Fibroblast of lung (primary cell): ENCODE results near the gene C1orf185. TPM values are rescaled to one million over a fixed set of nuclear protein-coding genes. Genes with fewer than 3 reads are reported as not detected.

Source experiments
- DNase-seq, 2 donors: peaks; one replicate each; pipeline versions ENCODE4 v3.0.0 to v3.0.0-alpha.2; 2010; ENCODE audit warnings: low read depth in 2 of 2
- H2AFZ ChIP-seq: 2 replicates; pipeline ENCODE4 v1.5.1; 2012; ENCODE audit warnings: low read length, control low read depth, inconsistent platforms
- H3K27ac ChIP-seq: 2 replicates; pipeline ENCODE4 v1.5.1; 2011; ENCODE audit warnings: low read length, control low read depth; ENCODE audit not compliant: insufficient read depth
- H3K27me3 ChIP-seq: 2 replicates; pipeline ENCODE4 v1.5.1; 2011; ENCODE audit warnings: mild to moderate bottlenecking, low read length; ENCODE audit not compliant: control insufficient read depth, insufficient read depth
- H3K36me3 ChIP-seq: 2 replicates; pipeline ENCODE4 v1.5.1; 2011; ENCODE audit warnings: low read length; ENCODE audit not compliant: control insufficient read depth, insufficient read depth
- H3K4me1 ChIP-seq: 2 replicates; pipeline ENCODE4 v1.5.1; 2011; ENCODE audit warnings: low read length; ENCODE audit not compliant: control insufficient read depth, insufficient read depth; ENCODE audit errors: extremely low read depth
- H3K4me2 ChIP-seq: 2 replicates; pipeline ENCODE4 v1.5.1; 2011; ENCODE audit warnings: low read length, control low read depth; ENCODE audit not compliant: insufficient read depth; ENCODE audit errors: extremely low read depth
- H3K4me3 ChIP-seq, 4 experiments: fragments of 200-600 bp in 1 of 4; sonication (generic) in 1 of 4; replicated peaks in 1 of 4; 2 replicates each; pipeline ENCODE4 v1.5.1; 2011 to 2016; ENCODE audit warnings: low read length in 4 of 4, low read depth in 3 of 4, mild to moderate bottlenecking in 3 of 4, control low read depth in 2 of 4, inconsistent platforms in 1 of 4, mixed read lengths in 1 of 4; ENCODE audit not compliant: insufficient read depth in 1 of 4; ENCODE audit errors: control extremely low read depth in 1 of 4
- H3K79me2 ChIP-seq: 2 replicates; pipeline ENCODE4 v1.5.1; 2012; ENCODE audit warnings: mild to moderate bottlenecking, low read length, inconsistent platforms; ENCODE audit not compliant: control insufficient read depth, insufficient read depth
- H3K9ac ChIP-seq: 2 replicates; pipeline ENCODE4 v1.5.1; 2011; ENCODE audit warnings: mild to moderate bottlenecking, low read length, control low read depth; ENCODE audit not compliant: insufficient read depth
- H3K9me3 ChIP-seq: 2 replicates; pipeline ENCODE4 v1.5.1; 2012; ENCODE audit warnings: low read depth, low read length; ENCODE audit not compliant: control insufficient read depth, insufficient read depth
- H4K20me1 ChIP-seq: 2 replicates; pipeline ENCODE4 v1.5.1; 2011; ENCODE audit warnings: low read length; ENCODE audit not compliant: control insufficient read depth, insufficient read depth; ENCODE audit errors: extremely low read depth
- EZH2 ChIP-seq: IDR thresholded peaks from 2 replicates; pipeline ENCODE4 v1.5.1; 2012; ENCODE audit warnings: low read length, control low read depth, mild to moderate bottlenecking; ENCODE audit errors: missing control alignments
- polyA plus RNA-seq, 2 donors: library from polyadenylated mRNA; depleted of rRNA in 1 of 2; stranded (reverse) in 1 of 2; unstranded in 1 of 2; fragments of >200 nt; gene quantifications; 2 replicates each; pipeline ENCODE4 v1.2.1, GENCODE V29; 2011 to 2012; ENCODE audit warnings: missing spikeins in 1 of 2
- total RNA-seq: library from RNA; depleted of rRNA; stranded (reverse); fragments of >200 nt; gene quantifications from 2 replicates; pipeline ENCODE4 v1.2.1, GENCODE V29; 2014
- TF ChIP-seq, protein P1 (sequence below), 2 donors: IDR thresholded peaks in 1 of 2; conservative IDR thresholded peaks in 1 of 2; 1 replicate in 1 of 2; 2 replicates in 1 of 2; pipeline ENCODE4 v1.5.1; 2011 to 2012; ENCODE audit warnings: low read length in 2 of 2, control low read depth in 1 of 2, inconsistent platforms in 1 of 2, low read depth in 1 of 2, mild to moderate bottlenecking in 1 of 2

The C1orf185 gene
- total and polyA plus RNA-seq, 2 donors (not counting 1 experiment from before 2014, with no cell fraction given) = not detected

- Histone ChIP-seq H3K36me3 (no peaks in the 10 kb centered on the region), H3K9me3 (no peaks in the 10 kb centered on the region), H3K79me2 (no peaks in the 10 kb centered on the region), H3K4me3 (no peak overlapping the region), H3K4me2 (peak overlapping the region; percentile 19), H4K20me1 (no peaks in the 10 kb centered on the region), H2AFZ (no peak overlapping the region), H3K27me3 (no peaks in the 10 kb centered on the region), H3K27ac (no peak overlapping the region), H3K4me1 (peaks cover 6% of the 10 kb centered on the region), H3K9ac (no peak overlapping the region)
- TF ChIP-seq, protein P1, sequence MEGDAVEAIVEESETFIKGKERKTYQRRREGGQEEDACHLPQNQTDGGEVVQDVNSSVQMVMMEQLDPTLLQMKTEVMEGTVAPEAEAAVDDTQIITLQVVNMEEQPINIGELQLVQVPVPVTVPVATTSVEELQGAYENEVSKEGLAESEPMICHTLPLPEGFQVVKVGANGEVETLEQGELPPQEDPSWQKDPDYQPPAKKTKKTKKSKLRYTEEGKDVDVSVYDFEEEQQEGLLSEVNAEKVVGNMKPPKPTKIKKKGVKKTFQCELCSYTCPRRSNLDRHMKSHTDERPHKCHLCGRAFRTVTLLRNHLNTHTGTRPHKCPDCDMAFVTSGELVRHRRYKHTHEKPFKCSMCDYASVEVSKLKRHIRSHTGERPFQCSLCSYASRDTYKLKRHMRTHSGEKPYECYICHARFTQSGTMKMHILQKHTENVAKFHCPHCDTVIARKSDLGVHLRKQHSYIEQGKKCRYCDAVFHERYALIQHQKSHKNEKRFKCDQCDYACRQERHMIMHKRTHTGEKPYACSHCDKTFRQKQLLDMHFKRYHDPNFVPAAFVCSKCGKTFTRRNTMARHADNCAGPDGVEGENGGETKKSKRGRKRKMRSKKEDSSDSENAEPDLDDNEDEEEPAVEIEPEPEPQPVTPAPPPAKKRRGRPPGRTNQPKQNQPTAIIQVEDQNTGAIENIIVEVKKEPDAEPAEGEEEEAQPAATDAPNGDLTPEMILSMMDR (conservative IDR thresholded peaks at IDR 0.05 in 1 of 2, IDR thresholded peaks at IDR 0.05 in 1 of 2; ENCODE audit: low read depth in 1 of 2, low read length in 2 of 2) = no peak
- no peak for TF ChIP-seq EZH2
- DNase-seq = peak; percentile 53 to 99
Observed at GRCh38 chr1:51063121-51063520, 38.9 kb upstream of the C1orf185 start.

- no peak overlapping the region for H2AFZ ChIP-seq
- H3K27me3 ChIP-seq = no peaks in the 10 kb centered on the region
- H3K9me3 ChIP-seq = no peaks in the 10 kb centered on the region
- no peaks in the 10 kb centered on the region for H4K20me1 ChIP-seq
- no peak overlapping the region for H3K4me3 ChIP-seq
- H3K9ac ChIP-seq = no peak overlapping the region
- TF ChIP-seq, protein P1 (conservative IDR thresholded peaks at IDR 0.05 in 1 of 2, IDR thresholded peaks at IDR 0.05 in 1 of 2; ENCODE audit: low read depth in 1 of 2, low read length in 2 of 2) = no peak
- TF ChIP-seq EZH2 = no peak
- H3K36me3 ChIP-seq = no peaks in the 10 kb centered on the region
- no peak for DNase-seq
- no peak overlapping the region for H3K27ac ChIP-seq
- H3K4me2 ChIP-seq = no peak overlapping the region
- peaks cover 4% of the 10 kb centered on the region for H3K4me1 ChIP-seq
- no peaks in the 10 kb centered on the region for H3K79me2 ChIP-seq
Observed at GRCh38 chr1:51070011-51070410, 32.0 kb upstream of the C1orf185 start.

DNA sequence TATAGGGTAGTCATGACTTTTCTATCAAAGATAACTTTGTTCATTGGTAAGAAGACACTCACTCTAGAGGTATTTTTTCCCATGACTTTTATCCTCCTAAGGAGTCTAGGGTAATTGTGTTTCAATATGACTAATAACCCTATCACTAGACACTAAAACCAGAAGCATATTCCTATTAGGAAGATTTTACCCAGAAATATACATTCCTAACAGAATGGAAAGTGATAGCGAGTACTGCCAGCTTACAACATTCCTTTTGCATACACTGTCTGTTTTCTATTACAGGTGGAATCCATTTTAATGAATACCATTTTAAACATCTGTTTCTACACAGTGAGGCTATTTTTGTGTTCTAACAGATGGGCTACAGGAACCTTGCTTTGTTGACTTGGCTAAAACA is 31.4 kb upstream of the C1orf185 start:
- no peaks in the 10 kb centered on the region for H3K27me3 ChIP-seq
- H3K27ac ChIP-seq = no peak overlapping the region
- H3K4me2 ChIP-seq = no peak overlapping the region
- H3K36me3 ChIP-seq = no peaks in the 10 kb centered on the region
- no peaks in the 10 kb centered on the region for H3K9me3 ChIP-seq
- no peak overlapping the region for H3K4me3 ChIP-seq
- TF ChIP-seq, protein P1 (conservative IDR thresholded peaks at IDR 0.05 in 1 of 2, IDR thresholded peaks at IDR 0.05 in 1 of 2; ENCODE audit: low read depth in 1 of 2, low read length in 2 of 2) = no peak
- no peak for TF ChIP-seq EZH2
- H4K20me1 ChIP-seq = no peaks in the 10 kb centered on the region
- H2AFZ ChIP-seq = no peak overlapping the region
- peaks cover 4% of the 10 kb centered on the region for H3K4me1 ChIP-seq
- H3K79me2 ChIP-seq = no peaks in the 10 kb centered on the region
- DNase-seq = peak in 1 of 2 donors; percentile 77
- no peak overlapping the region for H3K9ac ChIP-seq
